ENCODE data around the gene FUOM. TPM values are rescaled to one million over a fixed set of nuclear protein-coding genes. Genes with fewer than 3 reads are reported as not detected.

FUOM gene
- total RNA-seq, 1 experiment from 2014 or later = 6.2 TPM

- Histone ChIP-seq H3K36me3 (peaks cover under 1% of the 10 kb centered on the region; the same call in 1 of the 2 replicates), H3K9me3 (replicated peaks) (no peaks in the 10 kb centered on the region), H3K4me3 (peak overlapping the region; percentile 41), H3K27me3 (replicated peaks) (0 out of 2 replicates have a peak, but pooled peaks cover 2% of the 10 kb centered on the region), H3K27ac (no peak overlapping the region), H3K4me1 (replicated peaks) (peaks cover 10% of the 10 kb centered on the region)
- no peak for DNase-seq (ENCODE audit: low read depth in 1 of 2, low spot score in 2 of 2)
These were observed 1.1 kb downstream of the FUOM start for GRCh38 chr10:133356549-133357284.

DNA sequence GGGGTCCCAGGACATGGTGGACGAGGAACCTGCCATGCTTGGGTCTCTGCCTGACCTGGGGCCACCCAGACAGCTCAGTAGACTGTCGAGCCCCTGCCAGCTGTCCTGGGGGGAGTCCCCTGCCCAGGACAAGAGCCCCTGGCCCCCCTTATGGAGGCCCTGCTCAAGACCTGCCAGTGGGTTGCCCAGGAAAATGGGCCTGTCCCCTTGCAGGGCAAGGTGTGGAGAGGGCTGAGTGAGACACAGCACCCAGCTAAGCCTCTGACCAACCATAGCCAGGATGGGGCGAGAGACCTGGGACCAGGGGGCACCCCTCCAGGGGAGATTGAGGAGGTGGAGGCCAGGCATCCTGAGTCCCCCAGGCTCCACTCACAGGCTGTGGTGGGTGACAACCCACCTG, 1.8 kb downstream of the FUOM start:
- peaks cover 10% of the 10 kb centered on the region for H3K4me1 ChIP-seq (replicated peaks)
- 0 out of 2 replicates have a peak, but pooled peaks cover 4% of the 10 kb centered on the region for H3K27me3 ChIP-seq (replicated peaks)
- no peaks in the 10 kb centered on the region for H3K9me3 ChIP-seq (replicated peaks)
- DNase-seq (ENCODE audit: low read depth in 1 of 2, low spot score in 2 of 2) = no peak
- no peak overlapping the region for H3K4me3 ChIP-seq
- H3K36me3 ChIP-seq = no peaks in the 10 kb centered on the region
- no peak overlapping the region for H3K27ac ChIP-seq

GRCh38 chr10:133355266-133355665, 2.6 kb downstream of the FUOM start:
- Histone ChIP-seq H3K27ac (no peak overlapping the region), H3K4me3 (no peak overlapping the region), H3K4me1 (replicated peaks) (peaks cover 10% of the 10 kb centered on the region), H3K27me3 (replicated peaks) (0 out of 2 replicates have a peak, but pooled peaks cover 5% of the 10 kb centered on the region), H3K9me3 (replicated peaks) (no peaks in the 10 kb centered on the region), H3K36me3 (no peaks in the 10 kb centered on the region)
- DNase-seq (ENCODE audit: low read depth in 1 of 2, low spot score in 2 of 2) = no peak

DNA sequence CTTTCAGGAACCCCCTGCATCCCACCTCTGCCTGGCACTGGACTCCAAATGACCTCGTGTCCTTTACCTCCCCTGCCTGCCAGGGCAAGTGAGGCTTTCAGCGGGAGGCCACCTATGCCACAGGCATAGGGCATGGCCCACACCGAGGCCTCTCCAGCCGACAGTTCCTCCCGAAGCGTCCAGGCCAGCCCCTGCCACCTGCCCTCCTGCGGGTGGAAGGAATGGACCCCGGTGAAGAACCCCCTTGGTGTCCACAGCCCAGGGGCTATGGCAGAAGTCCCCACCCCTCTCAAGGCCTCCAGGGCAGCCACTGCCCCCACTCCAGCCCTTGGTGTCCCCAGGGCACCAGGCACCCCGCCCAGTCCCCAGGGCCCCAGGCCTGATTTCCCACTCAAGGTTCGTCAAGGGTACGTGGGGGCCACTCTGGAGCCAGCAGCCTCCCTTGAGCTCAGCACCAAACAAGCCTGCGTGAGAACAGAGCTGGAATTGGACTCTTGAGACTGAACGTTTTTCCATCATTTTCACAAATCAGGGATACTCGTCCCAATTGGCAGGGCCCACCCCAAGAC, 3.1 kb downstream of the FUOM start:
- H3K36me3 ChIP-seq = no peaks in the 10 kb centered on the region

GRCh38 chr10:133353988-133354605, 3.7 kb downstream of the FUOM start:
- peaks cover 10% of the 10 kb centered on the region for H3K4me1 ChIP-seq (replicated peaks)
- DNase-seq (ENCODE audit: low read depth in 1 of 2, low spot score in 2 of 2) = no peak
- no peaks in the 10 kb centered on the region for H3K36me3 ChIP-seq
- no peaks in the 10 kb centered on the region for H3K9me3 ChIP-seq (replicated peaks)
- no peak overlapping the region for H3K27ac ChIP-seq
- H3K4me3 ChIP-seq = no peak overlapping the region
- H3K27me3 ChIP-seq (replicated peaks) = 0 out of 2 replicates have a peak, but pooled peaks cover 5% of the 10 kb centered on the region

More for the DNA sequence above, 3.1 kb downstream of the FUOM start:
- Histone ChIP-seq H3K27me3 (replicated peaks) (0 out of 2 replicates have a peak, but pooled peaks cover 5% of the 10 kb centered on the region), H3K4me3 (no peak overlapping the region), H3K4me1 (replicated peaks) (peaks cover 10% of the 10 kb centered on the region), H3K27ac (no peak overlapping the region), H3K9me3 (replicated peaks) (no peaks in the 10 kb centered on the region)
- no peak for DNase-seq (ENCODE audit: low read depth in 1 of 2, low spot score in 2 of 2)

GRCh38 chr10:133353202-133353959, 4.4 kb downstream of the FUOM start:
- Histone ChIP-seq H3K36me3 (no peaks in the 10 kb centered on the region), H3K4me3 (no peak overlapping the region), H3K9me3 (replicated peaks) (no peaks in the 10 kb centered on the region), H3K4me1 (replicated peaks) (peaks cover 10% of the 10 kb centered on the region), H3K27ac (no peak overlapping the region), H3K27me3 (replicated peaks) (0 out of 2 replicates have a peak, but pooled peaks cover 5% of the 10 kb centered on the region)
- DNase-seq (ENCODE audit: low read depth in 1 of 2, low spot score in 2 of 2) = no peak

DNA sequence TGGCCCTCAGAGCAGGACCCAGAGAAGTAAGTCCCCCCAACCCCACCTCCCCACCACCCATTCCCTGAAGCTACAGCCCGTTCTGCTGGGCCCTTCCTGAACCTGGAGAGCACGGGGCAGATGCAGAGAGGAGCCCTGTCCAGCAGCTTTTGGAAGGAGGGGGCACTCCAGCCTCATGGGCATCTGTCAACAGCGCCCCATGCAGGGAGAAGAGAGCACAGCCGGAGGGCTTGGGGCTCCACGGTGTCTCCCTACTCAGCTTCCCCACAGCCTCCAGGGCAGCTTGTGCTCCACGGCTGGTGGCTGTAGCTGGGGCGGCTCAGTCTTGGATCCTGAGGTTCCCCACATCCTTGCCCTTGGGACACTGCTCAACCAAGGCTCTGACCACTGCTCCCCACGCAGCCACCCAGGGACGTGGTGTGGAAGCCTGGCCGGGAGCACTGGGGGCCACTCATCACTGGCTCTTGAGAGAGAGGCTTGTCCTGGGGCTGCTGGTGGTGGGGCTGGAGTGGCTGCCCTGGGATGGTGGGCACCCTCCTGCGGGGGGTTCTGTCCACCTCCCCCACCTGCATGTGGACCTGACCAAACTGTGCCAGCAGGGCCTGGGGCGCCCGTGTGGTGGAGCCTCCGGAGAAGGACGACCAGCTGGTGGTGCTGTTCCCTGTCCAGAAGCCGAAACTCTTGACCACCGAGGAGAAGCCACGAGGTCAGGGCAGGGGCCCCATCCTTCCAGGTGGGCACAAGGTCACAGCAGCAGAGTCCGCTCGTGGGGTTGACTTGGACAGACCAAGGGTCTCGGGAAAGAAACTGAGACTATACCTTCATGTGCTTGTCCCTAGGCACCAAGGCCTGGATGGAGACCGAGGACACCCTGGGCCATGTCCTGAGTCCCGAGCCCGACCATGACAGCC, 6.2 kb downstream of the FUOM start:
- Histone ChIP-seq H3K27me3 (replicated peaks) (0 out of 2 replicates have a peak, but pooled peaks cover 8% of the 10 kb centered on the region), H3K4me3 (no peak overlapping the region), H3K36me3 (no peaks in the 10 kb centered on the region), H3K9me3 (replicated peaks) (no peaks in the 10 kb centered on the region), H3K4me1 (replicated peaks) (no peaks in the 10 kb centered on the region; the same call in 1 of the 2 replicates), H3K27ac (no peak overlapping the region)
- DNase-seq (ENCODE audit: low read depth in 1 of 2, low spot score in 2 of 2) = no peak

DNA sequence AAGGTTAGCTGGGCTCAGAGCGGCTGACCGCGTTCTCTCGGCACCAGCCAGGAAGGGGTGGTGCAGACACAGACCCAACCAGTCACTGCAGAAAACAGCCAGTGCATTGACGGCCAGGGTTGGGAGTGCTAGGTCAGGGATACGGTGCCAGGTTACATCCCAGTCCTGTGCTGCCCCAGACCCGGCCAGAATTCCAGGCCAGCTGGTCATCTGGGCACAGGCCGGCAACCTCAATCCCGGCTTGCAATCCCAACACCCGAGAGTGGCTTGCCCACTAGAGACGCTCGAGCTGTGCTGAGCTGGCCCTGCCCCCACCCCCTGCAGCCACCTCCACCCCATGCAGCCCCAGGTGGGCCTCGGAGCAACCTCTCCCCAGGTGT, 6.9 kb downstream of the FUOM start:
- no peak overlapping the region for H3K4me3 ChIP-seq
- DNase-seq (ENCODE audit: low read depth in 1 of 2, low spot score in 2 of 2) = no peak
- no peaks in the 10 kb centered on the region for H3K36me3 ChIP-seq
- H3K27ac ChIP-seq = no peak overlapping the region
- no peaks in the 10 kb centered on the region for H3K4me1 ChIP-seq (replicated peaks)
- peaks cover 12% of the 10 kb centered on the region; the same call in 1 of the 2 replicates for H3K27me3 ChIP-seq (replicated peaks)
- H3K9me3 ChIP-seq (replicated peaks) = no peaks in the 10 kb centered on the region

DNA sequence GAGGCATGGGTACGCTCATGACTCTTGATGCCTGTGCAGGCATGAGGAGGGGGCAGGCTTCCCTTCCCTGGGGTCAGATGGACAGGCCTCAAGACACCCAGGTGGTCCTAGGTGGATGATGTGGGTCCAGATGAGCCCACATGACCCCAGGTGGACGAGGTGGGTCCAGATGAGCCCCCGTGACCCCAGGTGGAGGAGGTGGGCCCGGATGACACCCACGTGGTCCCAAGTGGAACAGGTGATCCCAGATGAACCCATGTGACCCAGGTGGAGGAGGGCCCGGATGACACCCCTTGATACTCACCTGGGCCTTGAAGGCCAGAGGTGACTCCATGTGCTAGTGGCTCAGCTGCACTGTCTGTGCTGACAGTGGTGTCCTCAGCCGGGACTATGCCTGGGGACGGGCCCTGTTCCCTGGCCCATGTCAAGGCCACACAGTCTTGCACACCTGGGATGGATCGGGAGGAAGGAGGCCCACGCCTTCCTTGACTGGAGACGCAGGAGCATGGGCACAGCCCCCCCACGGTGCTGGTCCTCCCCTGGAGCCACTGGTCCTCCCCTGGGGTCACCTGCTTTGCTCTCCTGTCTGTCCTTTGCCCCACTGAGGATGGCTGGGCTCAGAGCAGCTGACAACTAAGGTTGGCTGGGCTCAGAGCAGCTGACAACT, 7.4 kb downstream of the FUOM start:
- Histone ChIP-seq H3K27me3 (replicated peaks) (peaks cover 17% of the 10 kb centered on the region; the same call in 1 of the 2 replicates), H3K36me3 (no peaks in the 10 kb centered on the region), H3K9me3 (replicated peaks) (no peaks in the 10 kb centered on the region), H3K27ac (no peak overlapping the region), H3K4me3 (no peak overlapping the region), H3K4me1 (replicated peaks) (no peaks in the 10 kb centered on the region)
- no peak for DNase-seq (ENCODE audit: low read depth in 1 of 2, low spot score in 2 of 2)

- Histone ChIP-seq H3K4me3 (no peak overlapping the region), H3K27ac (no peak overlapping the region), H3K4me1 (replicated peaks) (no peaks in the 10 kb centered on the region), H3K36me3 (no peaks in the 10 kb centered on the region), H3K9me3 (replicated peaks) (no peaks in the 10 kb centered on the region), H3K27me3 (replicated peaks) (peaks cover 17% of the 10 kb centered on the region; the same call in 1 of the 2 replicates)
- DNase-seq (ENCODE audit: low read depth in 1 of 2, low spot score in 2 of 2) = no peak
These were observed 8.2 kb downstream of the FUOM start for GRCh38 chr10:133349577-133350011.

GRCh38 chr10:133349160-133349568, 8.7 kb downstream of the FUOM start:
- Histone ChIP-seq H3K27me3 (replicated peaks) (peaks cover 17% of the 10 kb centered on the region; the same call in 1 of the 2 replicates), H3K9me3 (replicated peaks) (no peaks in the 10 kb centered on the region), H3K4me3 (no peak overlapping the region), H3K27ac (no peak overlapping the region), H3K36me3 (no peaks in the 10 kb centered on the region), H3K4me1 (replicated peaks) (no peaks in the 10 kb centered on the region)
- no peak for DNase-seq (ENCODE audit: low read depth in 1 of 2, low spot score in 2 of 2)

GRCh38 chr10:133347710-133348517, 9.9 kb downstream of the FUOM start:
- no peaks in the 10 kb centered on the region for H3K36me3 ChIP-seq
- H3K27me3 ChIP-seq (replicated peaks) = peaks cover 21% of the 10 kb centered on the region; the same call in 1 of the 2 replicates
- no peak overlapping the region for H3K4me3 ChIP-seq
- no peak for DNase-seq (ENCODE audit: low read depth in 1 of 2, low spot score in 2 of 2)
- no peaks in the 10 kb centered on the region for H3K4me1 ChIP-seq (replicated peaks)
- no peaks in the 10 kb centered on the region for H3K9me3 ChIP-seq (replicated peaks)
- no peak overlapping the region for H3K27ac ChIP-seq
